SK-N-SH treated with all-trans-retinoic acid at 6 μM for 48 hours (cell line): ENCODE measurements around the gene AUTS2.

Source experiments
- ATAC-seq: fragments of 200-7000 bp; cut with Tn5 transposase; 3 replicates; pipeline ENCODE4 v1.9.1; 2020; ENCODE audit warnings: mild to moderate bottlenecking, moderate library complexity
- ARNTL ChIP-seq: fragments of 450-650 bp; formaldehyde crosslinking; IDR thresholded peaks from 2 replicates; pipeline ENCODE4 v1.5.0; 2020; ENCODE audit warnings: low read depth, mild to moderate bottlenecking, moderate library complexity, borderline replicate concordance
- BACH2 ChIP-seq: fragments of 250-450 bp; sonication (Bioruptor Pico); IDR thresholded peaks from 2 replicates; pipeline ENCODE4 v1.9.0; 2021; ENCODE audit warnings: mild to moderate bottlenecking, borderline replicate concordance
- CSDC2 ChIP-seq: fragments of 250-450 bp; sonication (Bioruptor Pico); IDR thresholded peaks from 2 replicates; pipeline ENCODE4 v1.5.0; 2020; ENCODE audit warnings: mild to moderate bottlenecking, moderate library complexity
- ESRRG ChIP-seq: fragments of 250-450 bp; sonication (Bioruptor Pico); IDR thresholded peaks from 2 replicates; pipeline ENCODE4 v1.6.1; 2021; ENCODE audit warnings: mild to moderate bottlenecking
- GLIS3 ChIP-seq: fragments of 250-450 bp; sonication (Bioruptor Pico); IDR thresholded peaks from 2 replicates; pipeline ENCODE4 v1.5.0; 2020; ENCODE audit warnings: mild to moderate bottlenecking, moderate library complexity
- ISL1 ChIP-seq: fragments of 250-450 bp; sonication (Bioruptor Pico); IDR thresholded peaks from 2 replicates; pipeline ENCODE4 v2.1.2; 2022; ENCODE audit warnings: mild to moderate bottlenecking, moderate library complexity
- OSR1 ChIP-seq: fragments of 250-450 bp; sonication (Bioruptor Pico); IDR thresholded peaks from 2 replicates; pipeline ENCODE4 v1.8.0; 2022; ENCODE audit warnings: moderate library complexity, mild to moderate bottlenecking, inconsistent platforms
- PPARA ChIP-seq: fragments of 250-450 bp; sonication (Bioruptor Pico); IDR thresholded peaks from 2 replicates; pipeline ENCODE4 v1.5.0; 2020; ENCODE audit warnings: mild to moderate bottlenecking, borderline replicate concordance
- RARB ChIP-seq: fragments of 250-450 bp; sonication (Bioruptor Pico); IDR thresholded peaks from 2 replicates; pipeline ENCODE4 v1.8.0; 2021; ENCODE audit warnings: mild to moderate bottlenecking, moderate library complexity
- SNAI2 ChIP-seq: fragments of 250-450 bp; sonication (Bioruptor Pico); IDR thresholded peaks from 2 replicates; pipeline ENCODE4 v1.5.0; 2020; ENCODE audit warnings: mild to moderate bottlenecking, moderate library complexity
- TCF4 ChIP-seq: fragments of 250-450 bp; sonication (Bioruptor Pico); IDR thresholded peaks from 2 replicates; pipeline ENCODE4 v1.8.0; 2021; ENCODE audit warnings: mild to moderate bottlenecking, moderate library complexity, borderline replicate concordance
- TOX ChIP-seq: fragments of 250-450 bp; sonication (Bioruptor Pico); IDR thresholded peaks from 2 replicates; pipeline ENCODE4 v1.8.0; 2021; ENCODE audit warnings: mild to moderate bottlenecking, moderate library complexity, borderline replicate concordance
- ZC3H10 ChIP-seq: fragments of 250-450 bp; sonication (Bioruptor Pico); IDR thresholded peaks from 2 replicates; pipeline ENCODE4 v1.5.1; 2021; ENCODE audit warnings: mild to moderate bottlenecking, moderate library complexity
- ZFP3 ChIP-seq: fragments of 250-450 bp; sonication (Bioruptor Pico); IDR thresholded peaks from 2 replicates; pipeline ENCODE4 v1.5.0; 2020; ENCODE audit warnings: mild to moderate bottlenecking, moderate library complexity
- ZFP30 ChIP-seq: fragments of 450-650 bp; formaldehyde crosslinking; IDR thresholded peaks from 2 replicates; pipeline ENCODE4 v1.5.0; 2022; ENCODE audit warnings: mild to moderate bottlenecking, moderate library complexity
- ZNF565 ChIP-seq: fragments of 450-650 bp; formaldehyde crosslinking; conservative IDR thresholded peaks from 2 replicates; pipeline ENCODE4 v1.5.0; 2020; ENCODE audit warnings: low read depth, mild to moderate bottlenecking, moderate library complexity
- ZNF70 ChIP-seq: fragments of 450-650 bp; formaldehyde crosslinking; IDR thresholded peaks from 2 replicates; pipeline ENCODE4 v1.5.0; 2020; ENCODE audit warnings: mild to moderate bottlenecking, moderate library complexity
- ZNF8 ChIP-seq: fragments of 450-650 bp; formaldehyde crosslinking; IDR thresholded peaks from 2 replicates; pipeline ENCODE4 v1.5.0; 2020; ENCODE audit warnings: mild to moderate bottlenecking, moderate library complexity
- TF ChIP-seq, protein P1 (sequence below): fragments of 250-450 bp; sonication (Bioruptor Pico); IDR thresholded peaks from 2 replicates; pipeline ENCODE4 v1.5.1; 2020; ENCODE audit warnings: low read depth, mild to moderate bottlenecking, moderate library complexity
- TF ChIP-seq, protein P2 (sequence below): fragments of 250-450 bp; sonication (Bioruptor Pico); IDR thresholded peaks from 2 replicates; pipeline ENCODE4 v1.8.0; 2021; ENCODE audit warnings: low read depth, mild to moderate bottlenecking, moderate library complexity, borderline replicate concordance
- TF ChIP-seq, protein P3 (sequence below): fragments of 250-450 bp; sonication (Bioruptor Pico); IDR thresholded peaks from 2 replicates; pipeline ENCODE4 v1.5.1; 2021; ENCODE audit warnings: mild to moderate bottlenecking, moderate library complexity
- TF ChIP-seq, protein P4 (sequence below): fragments of 250-450 bp; sonication (Bioruptor Pico); IDR thresholded peaks from 2 replicates; pipeline ENCODE4 v1.8.0; 2020; ENCODE audit warnings: mild to moderate bottlenecking, moderate library complexity, borderline replicate concordance

The AUTS2 gene

DNA sequence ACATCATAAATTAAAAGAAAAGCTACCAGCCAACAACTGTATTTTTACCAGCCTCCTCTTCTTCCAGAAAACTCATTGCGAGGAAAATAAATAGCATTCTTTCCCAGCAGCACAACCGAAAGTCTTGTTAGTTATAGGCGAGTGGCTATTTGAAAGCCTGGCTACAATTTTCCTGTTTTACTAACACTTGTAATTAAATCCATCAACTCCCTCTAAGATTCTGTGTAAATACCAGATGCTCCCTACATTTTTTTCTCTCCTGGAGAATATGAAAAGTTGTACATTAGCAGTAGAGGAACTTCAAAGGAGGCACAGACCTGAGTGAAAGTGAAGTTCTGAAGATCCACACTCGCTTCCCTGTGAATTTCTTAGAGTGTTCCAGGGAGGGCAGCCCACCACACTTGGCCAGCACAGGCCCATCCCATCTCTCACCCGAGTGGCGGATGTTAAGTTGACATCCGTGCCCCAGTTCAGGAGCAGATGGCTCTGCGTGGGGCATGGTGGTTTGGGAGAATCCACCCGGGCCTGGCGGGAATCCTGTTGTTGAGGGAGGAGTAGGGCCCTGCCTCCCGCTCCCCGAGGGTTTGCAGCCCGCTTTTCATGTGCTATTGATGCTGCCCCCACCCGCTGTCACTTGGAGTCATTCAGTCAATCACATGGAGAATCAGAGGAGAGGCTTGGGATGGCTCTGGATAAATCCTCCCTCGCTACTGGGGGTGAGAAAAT lies 1082.6 kb downstream of the AUTS2 start:
- no peak for ATAC-seq
- TF ChIP-seq BACH2 (CRISPR knock-in tag) = no peak
- TF ChIP-seq TCF4 (CRISPR knock-in tag) = no peak
- no peak for TF ChIP-seq ZFP3
- no peak for TF ChIP-seq TOX (CRISPR knock-in tag)
- no peak for TF ChIP-seq ESRRG (CRISPR knock-in tag)
- TF ChIP-seq RARB (CRISPR knock-in tag) = no peak
- no peak for TF ChIP-seq ARNTL (CRISPR knock-in tag)
- TF ChIP-seq, protein P1, sequence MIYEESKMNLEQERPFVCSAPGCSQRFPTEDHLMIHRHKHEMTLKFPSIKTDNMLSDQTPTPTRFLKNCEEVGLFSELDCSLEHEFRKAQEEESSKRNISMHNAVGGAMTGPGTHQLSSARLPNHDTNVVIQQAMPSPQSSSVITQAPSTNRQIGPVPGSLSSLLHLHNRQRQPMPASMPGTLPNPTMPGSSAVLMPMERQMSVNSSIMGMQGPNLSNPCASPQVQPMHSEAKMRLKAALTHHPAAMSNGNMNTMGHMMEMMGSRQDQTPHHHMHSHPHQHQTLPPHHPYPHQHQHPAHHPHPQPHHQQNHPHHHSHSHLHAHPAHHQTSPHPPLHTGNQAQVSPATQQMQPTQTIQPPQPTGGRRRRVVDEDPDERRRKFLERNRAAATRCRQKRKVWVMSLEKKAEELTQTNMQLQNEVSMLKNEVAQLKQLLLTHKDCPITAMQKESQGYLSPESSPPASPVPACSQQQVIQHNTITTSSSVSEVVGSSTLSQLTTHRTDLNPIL = no peak
- no peak for TF ChIP-seq ZNF565 (CRISPR knock-in tag)
- TF ChIP-seq, protein P2, sequence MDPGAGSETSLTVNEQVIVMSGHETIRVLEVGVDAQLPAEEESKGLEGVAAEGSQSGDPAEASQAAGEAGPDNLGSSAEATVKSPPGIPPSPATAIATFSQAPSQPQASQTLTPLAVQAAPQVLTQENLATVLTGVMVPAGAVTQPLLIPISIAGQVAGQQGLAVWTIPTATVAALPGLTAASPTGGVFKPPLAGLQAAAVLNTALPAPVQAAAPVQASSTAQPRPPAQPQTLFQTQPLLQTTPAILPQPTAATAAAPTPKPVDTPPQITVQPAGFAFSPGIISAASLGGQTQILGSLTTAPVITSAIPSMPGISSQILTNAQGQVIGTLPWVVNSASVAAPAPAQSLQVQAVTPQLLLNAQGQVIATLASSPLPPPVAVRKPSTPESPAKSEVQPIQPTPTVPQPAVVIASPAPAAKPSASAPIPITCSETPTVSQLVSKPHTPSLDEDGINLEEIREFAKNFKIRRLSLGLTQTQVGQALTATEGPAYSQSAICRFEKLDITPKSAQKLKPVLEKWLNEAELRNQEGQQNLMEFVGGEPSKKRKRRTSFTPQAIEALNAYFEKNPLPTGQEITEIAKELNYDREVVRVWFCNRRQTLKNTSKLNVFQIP (CRISPR knock-in tag) = no peak
- no peak for TF ChIP-seq ZNF8 (CRISPR knock-in tag)
- no peak for TF ChIP-seq CSDC2 (CRISPR knock-in tag)
- TF ChIP-seq, protein P3, sequence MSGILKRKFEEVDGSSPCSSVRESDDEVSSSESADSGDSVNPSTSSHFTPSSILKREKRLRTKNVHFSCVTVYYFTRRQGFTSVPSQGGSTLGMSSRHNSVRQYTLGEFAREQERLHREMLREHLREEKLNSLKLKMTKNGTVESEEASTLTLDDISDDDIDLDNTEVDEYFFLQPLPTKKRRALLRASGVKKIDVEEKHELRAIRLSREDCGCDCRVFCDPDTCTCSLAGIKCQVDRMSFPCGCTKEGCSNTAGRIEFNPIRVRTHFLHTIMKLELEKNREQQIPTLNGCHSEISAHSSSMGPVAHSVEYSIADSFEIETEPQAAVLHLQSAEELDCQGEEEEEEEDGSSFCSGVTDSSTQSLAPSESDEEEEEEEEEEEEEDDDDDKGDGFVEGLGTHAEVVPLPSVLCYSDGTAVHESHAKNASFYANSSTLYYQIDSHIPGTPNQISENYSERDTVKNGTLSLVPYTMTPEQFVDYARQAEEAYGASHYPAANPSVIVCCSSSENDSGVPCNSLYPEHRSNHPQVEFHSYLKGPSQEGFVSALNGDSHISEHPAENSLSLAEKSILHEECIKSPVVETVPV (CRISPR knock-in tag) = no peak
- TF ChIP-seq GLIS3 (CRISPR knock-in tag) = no peak
- TF ChIP-seq PPARA (CRISPR knock-in tag) = no peak
- no peak for TF ChIP-seq ISL1 (CRISPR knock-in tag)
- no peak for TF ChIP-seq OSR1 (CRISPR knock-in tag)

DNA sequence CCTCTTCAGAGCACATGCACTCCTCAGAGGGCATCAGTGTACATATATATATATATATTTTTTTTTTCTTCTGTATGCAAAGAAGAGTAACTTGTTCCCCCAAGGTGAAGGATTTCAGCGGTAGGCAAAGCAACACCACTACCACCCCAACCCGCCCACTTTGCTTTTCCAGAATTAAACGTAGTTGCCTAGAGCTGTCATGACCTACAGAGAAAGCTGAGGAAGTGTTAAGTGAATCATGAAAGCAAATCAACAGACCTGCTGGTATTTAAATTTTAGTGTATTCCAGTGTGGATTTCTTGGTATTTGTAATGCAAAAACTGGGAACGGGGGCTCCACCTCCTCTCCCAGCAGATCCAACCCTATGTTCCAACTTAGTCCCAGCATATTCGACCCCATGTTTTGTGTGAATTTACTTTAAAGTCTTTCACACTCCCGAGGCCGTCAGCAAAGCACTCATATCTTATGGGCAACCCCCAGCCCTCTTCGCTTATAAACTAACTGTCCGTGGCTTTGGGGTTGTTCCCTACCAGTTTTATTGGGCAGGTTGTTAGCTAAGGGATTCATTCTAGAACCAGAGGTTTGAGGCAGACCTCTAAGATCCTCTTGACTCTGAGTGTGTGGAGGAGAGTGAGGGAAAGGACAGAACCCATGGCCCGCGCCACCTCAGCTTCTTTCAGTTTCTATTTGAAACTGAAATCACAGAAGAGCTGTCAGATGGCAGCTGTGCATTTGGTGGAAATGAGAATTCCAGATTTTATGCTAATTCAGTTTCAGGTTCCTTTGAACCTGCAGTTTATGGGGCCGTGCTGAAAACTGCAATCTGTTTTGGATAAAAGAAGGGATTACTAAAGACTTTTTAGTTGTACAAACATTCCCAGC lies 1083.4 kb downstream of the AUTS2 start:
- no peak for TF ChIP-seq ZNF8 (CRISPR knock-in tag)
- TF ChIP-seq GLIS3 (CRISPR knock-in tag) = no peak
- no peak for TF ChIP-seq CSDC2 (CRISPR knock-in tag)
- TF ChIP-seq ZC3H10 (CRISPR knock-in tag) = no peak
- TF ChIP-seq, protein P3 (CRISPR knock-in tag) = no peak
- TF ChIP-seq BACH2 (CRISPR knock-in tag) = no peak
- TF ChIP-seq, protein P1 = no peak
- TF ChIP-seq SNAI2 (CRISPR knock-in tag) = no peak
- TF ChIP-seq ZNF70 = no peak
- no peak for TF ChIP-seq ARNTL (CRISPR knock-in tag)
- no peak for TF ChIP-seq ZFP30 (CRISPR knock-in tag)
- TF ChIP-seq TOX (CRISPR knock-in tag) = no peak
- no peak for TF ChIP-seq RARB (CRISPR knock-in tag)
- TF ChIP-seq, protein P4, sequence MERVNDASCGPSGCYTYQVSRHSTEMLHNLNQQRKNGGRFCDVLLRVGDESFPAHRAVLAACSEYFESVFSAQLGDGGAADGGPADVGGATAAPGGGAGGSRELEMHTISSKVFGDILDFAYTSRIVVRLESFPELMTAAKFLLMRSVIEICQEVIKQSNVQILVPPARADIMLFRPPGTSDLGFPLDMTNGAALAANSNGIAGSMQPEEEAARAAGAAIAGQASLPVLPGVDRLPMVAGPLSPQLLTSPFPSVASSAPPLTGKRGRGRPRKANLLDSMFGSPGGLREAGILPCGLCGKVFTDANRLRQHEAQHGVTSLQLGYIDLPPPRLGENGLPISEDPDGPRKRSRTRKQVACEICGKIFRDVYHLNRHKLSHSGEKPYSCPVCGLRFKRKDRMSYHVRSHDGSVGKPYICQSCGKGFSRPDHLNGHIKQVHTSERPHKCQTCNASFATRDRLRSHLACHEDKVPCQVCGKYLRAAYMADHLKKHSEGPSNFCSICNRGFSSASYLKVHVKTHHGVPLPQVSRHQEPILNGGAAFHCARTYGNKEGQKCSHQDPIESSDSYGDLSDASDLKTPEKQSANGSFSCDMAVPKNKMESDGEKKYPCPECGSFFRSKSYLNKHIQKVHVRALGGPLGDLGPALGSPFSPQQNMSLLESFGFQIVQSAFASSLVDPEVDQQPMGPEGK (CRISPR knock-in tag) = no peak
- TF ChIP-seq OSR1 (CRISPR knock-in tag) = no peak
- no peak for TF ChIP-seq ZFP3
- no peak for TF ChIP-seq ZNF565 (CRISPR knock-in tag)
- TF ChIP-seq TCF4 (CRISPR knock-in tag) = no peak
- TF ChIP-seq ESRRG (CRISPR knock-in tag) = no peak
- no peak for TF ChIP-seq PPARA (CRISPR knock-in tag)
- ATAC-seq = no peak
